Measurements from ENCODE around the gene ARHGEF4. TPM values are rescaled to one million over a fixed set of nuclear protein-coding genes. Genes with fewer than 3 reads are reported as not detected.

ARHGEF4 gene
- total and polyA plus RNA-seq, 5 donors from 2014 or later = 0.22 to 1.7 (median 0.48) TPM; not detected in 1

- Histone ChIP-seq H3K27ac (ENCODE audit: insufficient read depth, low read length, poor library complexity, severe bottlenecking) (no peak overlapping the region), H3K27me3 (ENCODE audit: control insufficient read depth, insufficient read depth, low read length) (no peaks in the 10 kb centered on the region), H3K36me3 (ENCODE audit: control insufficient read depth, insufficient read depth, low read length) (no peaks in the 10 kb centered on the region), H3K4me1 (ENCODE audit: control insufficient read depth, insufficient read depth, low read length, poor library complexity, severe bottlenecking) (no peaks in the 10 kb centered on the region), H3K4me3 (ENCODE audit: low read depth, low read length) (no peak overlapping the region), H3K9me3 (ENCODE audit: control insufficient read depth in 2 of 2, low read length in 2 of 2) (no peaks in the 10 kb centered on the region)
- ATAC-seq (ENCODE audit: low read depth in 2 of 2) = no peak
- DNase-seq = no peak
- Mint-ChIP-seq H3K4me1 (no peaks in the 10 kb centered on the region), H3K4me3 (no peak overlapping the region), H3K27me3 (peaks cover 18% of the 10 kb centered on the region), H3K27ac (no peak overlapping the region), H3K9me3 (peaks cover 0 to 3% (median 0%) of the 10 kb centered on the region in 7 donors), H3K36me3 (no peaks in the 10 kb centered on the region)
Measured at GRCh38 chr2:130915149-130915548, 78.4 kb downstream of the ARHGEF4 start.

GRCh38 chr2:130915595-130916437, 79.1 kb downstream of the ARHGEF4 start:
- H3K27ac Mint-ChIP-seq = no peak overlapping the region
- H3K4me3 ChIP-seq (ENCODE audit: low read depth, low read length) = no peak overlapping the region
- H3K36me3 Mint-ChIP-seq = no peaks in the 10 kb centered on the region
- H3K27ac ChIP-seq (ENCODE audit: insufficient read depth, low read length, poor library complexity, severe bottlenecking) = no peak overlapping the region
- peaks cover 0 to 3% (median 0%) of the 10 kb centered on the region in 7 donors for H3K9me3 Mint-ChIP-seq
- no peak overlapping the region for H3K4me3 Mint-ChIP-seq
- H3K36me3 ChIP-seq (ENCODE audit: control insufficient read depth, insufficient read depth, low read length) = no peaks in the 10 kb centered on the region
- H3K4me1 ChIP-seq (ENCODE audit: control insufficient read depth, insufficient read depth, low read length, poor library complexity, severe bottlenecking) = no peaks in the 10 kb centered on the region
- no peaks in the 10 kb centered on the region for H3K4me1 Mint-ChIP-seq
- ATAC-seq (ENCODE audit: low read depth in 2 of 2) (no peak), DNase-seq (no peak)
- no peaks in the 10 kb centered on the region for H3K27me3 ChIP-seq (ENCODE audit: control insufficient read depth, insufficient read depth, low read length)
- H3K9me3 ChIP-seq (ENCODE audit: control insufficient read depth in 2 of 2, low read length in 2 of 2) = no peaks in the 10 kb centered on the region
- peaks cover 18% of the 10 kb centered on the region for H3K27me3 Mint-ChIP-seq

GRCh38 chr2:130916438-130916705, 79.7 kb downstream of the ARHGEF4 start:
- Mint-ChIP-seq H3K4me3 (no peak overlapping the region), H3K27me3 (peaks cover 18% of the 10 kb centered on the region), H3K36me3 (no peaks in the 10 kb centered on the region), H3K9me3 (peaks cover 0 to 3% (median 0%) of the 10 kb centered on the region in 7 donors), H3K27ac (no peak overlapping the region), H3K4me1 (no peaks in the 10 kb centered on the region)
- Histone ChIP-seq H3K4me3 (ENCODE audit: low read depth, low read length) (no peak overlapping the region), H3K27me3 (ENCODE audit: control insufficient read depth, insufficient read depth, low read length) (no peaks in the 10 kb centered on the region), H3K27ac (ENCODE audit: insufficient read depth, low read length, poor library complexity, severe bottlenecking) (no peak overlapping the region), H3K36me3 (ENCODE audit: control insufficient read depth, insufficient read depth, low read length) (no peaks in the 10 kb centered on the region), H3K9me3 (ENCODE audit: control insufficient read depth in 2 of 2, low read length in 2 of 2) (no peaks in the 10 kb centered on the region), H3K4me1 (ENCODE audit: control insufficient read depth, insufficient read depth, low read length, poor library complexity, severe bottlenecking) (no peaks in the 10 kb centered on the region)
- ATAC-seq (ENCODE audit: low read depth in 2 of 2) = no peak
- no peak for DNase-seq

GRCh38 chr2:130917006-130917688, 80.4 kb downstream of the ARHGEF4 start:
- Histone ChIP-seq H3K4me1 (ENCODE audit: control insufficient read depth, insufficient read depth, low read length, poor library complexity, severe bottlenecking) (no peaks in the 10 kb centered on the region), H3K36me3 (ENCODE audit: control insufficient read depth, insufficient read depth, low read length) (no peaks in the 10 kb centered on the region), H3K27ac (ENCODE audit: insufficient read depth, low read length, poor library complexity, severe bottlenecking) (no peak overlapping the region), H3K9me3 (ENCODE audit: control insufficient read depth in 2 of 2, low read length in 2 of 2) (no peaks in the 10 kb centered on the region), H3K4me3 (ENCODE audit: low read depth, low read length) (no peak overlapping the region), H3K27me3 (ENCODE audit: control insufficient read depth, insufficient read depth, low read length) (no peaks in the 10 kb centered on the region)
- H3K36me3 Mint-ChIP-seq = no peaks in the 10 kb centered on the region
- ATAC-seq (ENCODE audit: low read depth in 2 of 2) = no peak
- no peaks in the 10 kb centered on the region for H3K4me1 Mint-ChIP-seq
- peaks cover 0 to 3% (median 0%) of the 10 kb centered on the region in 7 donors for H3K9me3 Mint-ChIP-seq
- peaks cover 18% of the 10 kb centered on the region for H3K27me3 Mint-ChIP-seq
- no peak for DNase-seq
- H3K27ac Mint-ChIP-seq = no peak overlapping the region
- H3K4me3 Mint-ChIP-seq = no peak overlapping the region

- Mint-ChIP-seq H3K4me3 (no peak overlapping the region), H3K27me3 (peaks cover 11% of the 10 kb centered on the region), H3K27ac (no peak overlapping the region), H3K4me1 (no peaks in the 10 kb centered on the region), H3K9me3 (peaks cover 0 to 3% (median 0%) of the 10 kb centered on the region in 7 donors), H3K36me3 (no peaks in the 10 kb centered on the region)
- no peak for DNase-seq
- no peaks in the 10 kb centered on the region for H3K4me1 ChIP-seq (ENCODE audit: control insufficient read depth, insufficient read depth, low read length, poor library complexity, severe bottlenecking)
- no peaks in the 10 kb centered on the region for H3K36me3 ChIP-seq (ENCODE audit: control insufficient read depth, insufficient read depth, low read length)
- H3K9me3 ChIP-seq (ENCODE audit: control insufficient read depth in 2 of 2, low read length in 2 of 2) = no peaks in the 10 kb centered on the region
- no peak for ATAC-seq (ENCODE audit: low read depth in 2 of 2)
- no peak overlapping the region for H3K27ac ChIP-seq (ENCODE audit: insufficient read depth, low read length, poor library complexity, severe bottlenecking)
- no peaks in the 10 kb centered on the region for H3K27me3 ChIP-seq (ENCODE audit: control insufficient read depth, insufficient read depth, low read length)
- H3K4me3 ChIP-seq (ENCODE audit: low read depth, low read length) = no peak overlapping the region
Measured at GRCh38 chr2:130918393-130918792, 81.7 kb downstream of the ARHGEF4 start.

DNA sequence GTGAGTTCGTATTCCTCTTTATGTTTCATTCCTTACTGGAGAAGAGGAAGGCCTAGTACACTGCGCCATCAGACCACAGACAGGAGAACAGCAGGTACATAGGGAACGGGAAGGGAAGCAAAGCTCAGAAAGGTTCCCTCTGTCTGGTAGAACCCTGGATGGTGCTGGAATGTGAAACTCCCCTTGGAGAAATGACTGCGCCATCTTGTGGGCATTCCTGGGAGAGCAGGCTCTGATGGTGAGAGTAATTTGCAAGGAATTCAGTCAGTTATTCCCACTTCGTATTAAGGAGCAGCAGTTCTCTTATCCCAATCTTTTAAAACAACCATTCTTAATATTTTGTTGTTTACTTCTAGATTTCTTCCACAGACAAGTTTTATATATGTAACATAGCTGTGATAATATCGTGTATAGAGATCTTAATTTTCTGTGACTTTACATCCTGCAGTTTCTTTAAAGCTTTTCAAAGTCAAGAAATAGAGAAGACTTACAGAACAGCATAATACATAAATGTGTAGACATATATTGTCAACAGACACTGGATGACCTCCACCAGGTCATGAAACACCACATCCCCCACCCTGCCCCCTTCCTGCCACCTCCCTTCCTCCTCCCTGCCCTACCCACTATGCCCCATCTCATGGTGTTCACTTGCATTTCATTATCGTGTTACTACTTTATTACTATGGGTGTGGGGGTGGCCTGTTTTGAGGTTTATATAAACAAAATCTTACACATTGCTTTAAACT, 83.9 kb downstream of the ARHGEF4 start:
- ATAC-seq (ENCODE audit: low read depth in 2 of 2) (no peak), DNase-seq (peak; percentile 28 to 44 (median 30))
- no peak overlapping the region for H3K4me3 ChIP-seq (ENCODE audit: low read depth, low read length)
- no peaks in the 10 kb centered on the region for H3K4me1 ChIP-seq (ENCODE audit: control insufficient read depth, insufficient read depth, low read length, poor library complexity, severe bottlenecking)
- Mint-ChIP-seq H3K4me3 (no peak overlapping the region), H3K36me3 (no peaks in the 10 kb centered on the region), H3K27me3 (peaks cover 2% of the 10 kb centered on the region), H3K9me3 (no peaks in the 10 kb centered on the region), H3K27ac (no peak overlapping the region), H3K4me1 (no peaks in the 10 kb centered on the region)
- H3K27ac ChIP-seq (ENCODE audit: insufficient read depth, low read length, poor library complexity, severe bottlenecking) = no peak overlapping the region
- no peaks in the 10 kb centered on the region for H3K9me3 ChIP-seq (ENCODE audit: control insufficient read depth in 2 of 2, low read length in 2 of 2)
- H3K27me3 ChIP-seq (ENCODE audit: control insufficient read depth, insufficient read depth, low read length) = no peaks in the 10 kb centered on the region
- H3K36me3 ChIP-seq (ENCODE audit: control insufficient read depth, insufficient read depth, low read length) = no peaks in the 10 kb centered on the region

- H3K4me1 ChIP-seq (ENCODE audit: control insufficient read depth, insufficient read depth, low read length, poor library complexity, severe bottlenecking) = no peaks in the 10 kb centered on the region
- H3K4me1 Mint-ChIP-seq = no peaks in the 10 kb centered on the region
- no peak overlapping the region for H3K27ac Mint-ChIP-seq
- no peak for ATAC-seq (ENCODE audit: low read depth in 2 of 2)
- H3K9me3 Mint-ChIP-seq = no peaks in the 10 kb centered on the region
- H3K27ac ChIP-seq (ENCODE audit: insufficient read depth, low read length, poor library complexity, severe bottlenecking) = no peak overlapping the region
- H3K36me3 Mint-ChIP-seq = no peaks in the 10 kb centered on the region
- H3K27me3 ChIP-seq (ENCODE audit: control insufficient read depth, insufficient read depth, low read length) = no peaks in the 10 kb centered on the region
- no peaks in the 10 kb centered on the region for H3K27me3 Mint-ChIP-seq
- no peaks in the 10 kb centered on the region for H3K9me3 ChIP-seq (ENCODE audit: control insufficient read depth in 2 of 2, low read length in 2 of 2)
- no peak overlapping the region for H3K4me3 Mint-ChIP-seq
- H3K4me3 ChIP-seq (ENCODE audit: low read depth, low read length) = no peak overlapping the region
- H3K36me3 ChIP-seq (ENCODE audit: control insufficient read depth, insufficient read depth, low read length) = no peaks in the 10 kb centered on the region
- no peak for DNase-seq
Measured at GRCh38 chr2:130921164-130921476, 84.4 kb downstream of the ARHGEF4 start.
